H9 (cell line): ENCODE results near the gene CBLN3. TPM values are rescaled to one million over a fixed set of nuclear protein-coding genes. Genes with fewer than 3 reads are reported as not detected.
"Not testable (repeated sequence)": the region's sequence is repeated elsewhere in the genome, so short reads cannot be mapped to it uniquely, and the experiment has no call there.

Experiments used
- DNase-seq: peaks from one replicate; pipeline ENCODE4 v3.0.0-alpha.2; 2017
- H2AFZ ChIP-seq: one replicate; pipeline ENCODE4 v1.6.1; 2013; ENCODE audit warnings: mild to moderate bottlenecking, low read length, control low read depth, moderate library complexity
- H2AK5ac ChIP-seq: 2 replicates; pipeline ENCODE4 v1.6.1; 2013; ENCODE audit warnings: low read length, control low read depth, mixed read lengths; ENCODE audit not compliant: insufficient read length
- H2BK120ac ChIP-seq: one replicate; pipeline ENCODE4 v1.6.1; 2013; ENCODE audit warnings: low read depth, mild to moderate bottlenecking, low read length, control low read depth, inconsistent platforms; ENCODE audit not compliant: poor library complexity, severe bottlenecking
- H2BK12ac ChIP-seq: 2 replicates; pipeline ENCODE4 v1.6.1; 2013; ENCODE audit warnings: low read length, control low read depth, mixed read lengths, low read depth; ENCODE audit not compliant: insufficient read length
- H2BK15ac ChIP-seq: 2 replicates; pipeline ENCODE4 v1.6.1; 2013; ENCODE audit warnings: low read depth, low read length, control low read depth
- H2BK20ac ChIP-seq: one replicate; pipeline ENCODE4 v1.6.1; 2013; ENCODE audit warnings: low read depth, mild to moderate bottlenecking, low read length, control low read depth, inconsistent platforms; ENCODE audit not compliant: poor library complexity, severe bottlenecking
- H2BK5ac ChIP-seq: 2 replicates; pipeline ENCODE4 v1.6.1; 2013; ENCODE audit warnings: low read length, control low read depth, mixed read lengths; ENCODE audit not compliant: insufficient read length
- H3K14ac ChIP-seq: 2 replicates; pipeline ENCODE4 v1.6.1; 2013; ENCODE audit warnings: low read length, control low read depth; ENCODE audit not compliant: insufficient read depth
- H3K18ac ChIP-seq: 2 replicates; pipeline ENCODE4 v1.6.1; 2013; ENCODE audit warnings: low read depth, mild to moderate bottlenecking, mixed read lengths, low read length, control low read depth; ENCODE audit not compliant: insufficient read length
- H3K23ac ChIP-seq: 2 replicates; pipeline ENCODE4 v1.6.1; 2013; ENCODE audit warnings: low read length, control low read depth, mixed read lengths, low read depth; ENCODE audit not compliant: insufficient read length
- H3K23me2 ChIP-seq: 2 replicates; pipeline ENCODE4 v1.6.1; 2013; ENCODE audit warnings: low read depth, mild to moderate bottlenecking, mixed read lengths, low read length, control low read depth; ENCODE audit not compliant: insufficient read length, poor library complexity, severe bottlenecking
- H3K27ac ChIP-seq: 2 replicates; pipeline ENCODE4 v1.5.1; 2013; ENCODE audit warnings: low read length, control low read depth, mixed read lengths, low read depth; ENCODE audit not compliant: insufficient read length
- H3K27me3 ChIP-seq: 2 replicates; pipeline ENCODE4 v1.6.1; 2013; ENCODE audit warnings: low read length, control low read depth, inconsistent platforms; ENCODE audit not compliant: insufficient read depth
- H3K4ac ChIP-seq: 2 replicates; pipeline ENCODE4 v1.6.1; 2013; ENCODE audit warnings: low read depth, mild to moderate bottlenecking, control low read depth, inconsistent platforms, low read length, moderate library complexity
- H3K4me1 ChIP-seq: 2 replicates; pipeline ENCODE4 v1.6.1; 2013; ENCODE audit warnings: low read length, control low read depth, inconsistent platforms; ENCODE audit not compliant: insufficient read depth
- H3K4me2 ChIP-seq: 2 replicates; pipeline ENCODE4 v1.6.1; 2013; ENCODE audit warnings: low read length, control low read depth, mixed read lengths; ENCODE audit not compliant: insufficient read length, insufficient read depth
- H3K56ac ChIP-seq: 2 replicates; pipeline ENCODE4 v1.6.1; 2013; ENCODE audit warnings: low read depth, mild to moderate bottlenecking, mixed read lengths, low read length, control low read depth; ENCODE audit not compliant: insufficient read length
- H3K79me1 ChIP-seq: 2 replicates; pipeline ENCODE4 v1.6.1; 2013; ENCODE audit warnings: low read depth, mild to moderate bottlenecking, moderate library complexity, low read length, control low read depth, inconsistent platforms; ENCODE audit not compliant: insufficient read depth, poor library complexity, severe bottlenecking
- H3K79me2 ChIP-seq: 2 replicates; pipeline ENCODE4 v1.6.1; 2013; ENCODE audit warnings: low read length, control low read depth, inconsistent platforms; ENCODE audit not compliant: insufficient read depth
- H3K9ac ChIP-seq: 2 replicates; pipeline ENCODE4 v1.6.1; 2013; ENCODE audit warnings: low read length, control low read depth, mixed read lengths; ENCODE audit not compliant: insufficient read length; ENCODE audit errors: extremely low read depth
- H3K9me3 ChIP-seq: one replicate; pipeline ENCODE4 v1.6.1; 2013; ENCODE audit warnings: low read depth, low read length, inconsistent platforms; ENCODE audit not compliant: control insufficient read depth
- H3T11ph ChIP-seq: one replicate; pipeline ENCODE4 v1.6.1; 2013; ENCODE audit warnings: mild to moderate bottlenecking, low read length, control low read depth, inconsistent platforms
- H4K20me1 ChIP-seq: one replicate; pipeline ENCODE4 v1.6.1; 2013; ENCODE audit not compliant: control insufficient read depth, insufficient read length, insufficient read depth
- H4K5ac ChIP-seq: 2 replicates; pipeline ENCODE4 v1.6.1; 2013; ENCODE audit warnings: low read depth, mild to moderate bottlenecking, mixed read lengths, low read length, control low read depth; ENCODE audit not compliant: insufficient read length
- H4K8ac ChIP-seq: replicated peaks from 2 replicates; pipeline ENCODE4 v1.6.1; 2013; ENCODE audit warnings: low read length, control low read depth, mixed read lengths, low read depth; ENCODE audit not compliant: insufficient read length
- H4K91ac ChIP-seq: 2 replicates; pipeline ENCODE4 v1.6.1; 2013; ENCODE audit warnings: low read depth, mild to moderate bottlenecking, moderate library complexity, mixed read lengths, low read length, control low read depth; ENCODE audit not compliant: insufficient read length
- H3K27ac Mint-ChIP-seq, 3 experiments: 2 replicates in 2 of 3; 3 replicates in 1 of 3; pipeline ENCODE4 v1.8.0; 2020 to 2021; ENCODE audit warnings: mixed read lengths in 3 of 3, mild to moderate bottlenecking in 1 of 3, moderate library complexity in 1 of 3
- H3K27me3 Mint-ChIP-seq: 2 replicates; pipeline ENCODE4 v1.8.0; 2021; ENCODE audit warnings: low read depth, mild to moderate bottlenecking, moderate library complexity, mixed read lengths
- H3K36me3 Mint-ChIP-seq, 3 experiments: 2 replicates in 2 of 3; 3 replicates in 1 of 3; pipeline ENCODE4 v1.8.0; 2020 to 2021; ENCODE audit warnings: low read depth in 3 of 3, mixed read lengths in 3 of 3; ENCODE audit not compliant: insufficient read depth in 1 of 3
- H3K4me1 Mint-ChIP-seq, 2 experiments: 2 replicates each; pipeline ENCODE4 v1.8.0; 2020; ENCODE audit warnings: mixed read lengths in 2 of 2
- H3K4me3 Mint-ChIP-seq, 2 experiments: 2 replicates in 1 of 2; 3 replicates in 1 of 2; pipeline ENCODE4 v1.8.0; 2020 to 2021; ENCODE audit warnings: mild to moderate bottlenecking in 2 of 2, mixed read lengths in 2 of 2, moderate library complexity in 1 of 2
- H3K9me3 Mint-ChIP-seq, 2 experiments: 2 replicates in 1 of 2; 3 replicates in 1 of 2; pipeline ENCODE4 v1.8.0; 2020; ENCODE audit warnings: mild to moderate bottlenecking in 2 of 2, mixed read lengths in 2 of 2, moderate library complexity in 1 of 2
- CTCF ChIP-seq: fragments of 200-600 bp; sonication (generic); conservative IDR thresholded peaks from 3 replicates; pipeline ENCODE4 v1.8.0; 2021; ENCODE audit warnings: antibody characterized with exemption, mild to moderate bottlenecking
- WGBS: extraction: QIAGEN DNeasy Blood & Tissue Kit; methylation state at CpG from one replicate; pipeline ENCODE4 v1.1.7; 2013; ENCODE audit warnings: missing lambda C conversion rate, low lambda C conversion rate, mixed read lengths; ENCODE audit not compliant: insufficient read length; ENCODE audit errors: extremely low coverage; 5-methylcytosine and 5-hydroxymethylcytosine counted together
- total RNA-seq: library from RNA; stranded (reverse); gene quantifications from 2 replicates; pipeline ENCODE4 v1.2.1, GENCODE V29; 2021

The CBLN3 gene
- total RNA-seq, 1 experiment from 2014 or later: 0.39 TPM

- peaks cover 6% of the 10 kb centered on the region for H3K27me3 Mint-ChIP-seq
- H4K5ac ChIP-seq: no peak overlapping the region
These were observed 40.8 kb downstream of the CBLN3 start for GRCh38 chr14:24388474-24389179.

GRCh38 chr14:24387579-24387978 is 41.9 kb downstream of the CBLN3 start:
- not testable (repeated sequence) for H3K14ac ChIP-seq, H3K27me3 ChIP-seq, H2AFZ ChIP-seq, H3K23ac ChIP-seq, H3T11ph ChIP-seq, H4K8ac ChIP-seq, H3K79me2 ChIP-seq, H3K4me3 Mint-ChIP-seq, H2BK20ac ChIP-seq, H3K4me1 ChIP-seq, H3K9ac ChIP-seq, H2BK120ac ChIP-seq, H3K23me2 ChIP-seq, H3K79me1 ChIP-seq, DNase-seq, H3K18ac ChIP-seq, H3K9me3 Mint-ChIP-seq, H2AK5ac ChIP-seq, H4K91ac ChIP-seq, H2BK15ac ChIP-seq, H3K27ac ChIP-seq, H3K56ac ChIP-seq, H4K5ac ChIP-seq, H4K20me1 ChIP-seq, H2BK5ac ChIP-seq, H2BK12ac ChIP-seq, H3K27ac Mint-ChIP-seq, H3K27me3 Mint-ChIP-seq, H3K4ac ChIP-seq, H3K9me3 ChIP-seq, H3K4me2 ChIP-seq, H3K36me3 Mint-ChIP-seq
- no CpG with 5 or more reads among the region's 5 CpGs for WGBS
- peaks cover 13 to 16% of the 10 kb centered on the region in 2 experiments for H3K4me1 Mint-ChIP-seq

More at GRCh38 chr14:24388474-24389179, 40.8 kb downstream of the CBLN3 start:
- no peak overlapping the region for H2BK120ac ChIP-seq
- H4K91ac ChIP-seq: no peak overlapping the region
- no peak overlapping the region for H3K23ac ChIP-seq
- H3K27ac ChIP-seq: no peak overlapping the region
- H3K4me2 ChIP-seq: no peak overlapping the region
- no peak overlapping the region for H3K9ac ChIP-seq
- no peaks in the 10 kb centered on the region; the same call in 1 of the 2 replicates for H3K79me2 ChIP-seq
- Mint-ChIP-seq H3K4me3 (no peak overlapping the region), H3K9me3 (no peaks in the 10 kb centered on the region), H3K36me3 (no peaks in the 10 kb centered on the region), H3K4me1 (peaks cover 17 to 20% of the 10 kb centered on the region in 2 experiments), H3K27ac (no peak overlapping the region)
- H2BK20ac ChIP-seq: no peak overlapping the region
- no peaks in the 10 kb centered on the region for H3K4me1 ChIP-seq
- H4K8ac ChIP-seq: no peak overlapping the region
- WGBS: no CpG with 5 or more reads among the region's 2 CpGs
- H2BK15ac ChIP-seq: no peak overlapping the region
- H4K20me1 ChIP-seq: no peaks in the 10 kb centered on the region
- no peak overlapping the region for H3K4ac ChIP-seq
- no peak overlapping the region for H2BK12ac ChIP-seq
- H3K79me1 ChIP-seq: no peaks in the 10 kb centered on the region
- TF ChIP-seq CTCF: no peak
- H3K18ac ChIP-seq: no peak overlapping the region
- DNase-seq: no peak
- no peaks in the 10 kb centered on the region for H3K9me3 ChIP-seq
- H2AFZ ChIP-seq: no peak overlapping the region
- no peak overlapping the region for H2BK5ac ChIP-seq
- H3T11ph ChIP-seq: no peak overlapping the region
- H2AK5ac ChIP-seq: no peak overlapping the region
- H3K27me3 ChIP-seq: no peaks in the 10 kb centered on the region
- H3K23me2 ChIP-seq: no peaks in the 10 kb centered on the region
- no peak overlapping the region for H3K56ac ChIP-seq
- no peak overlapping the region for H3K14ac ChIP-seq
